NB4 (cell line): Measurements from ENCODE around the gene TRIM58.

ENCODE experiments used
- DNase-seq: peaks from one replicate; pipeline ENCODE4 v3.0.0; 2010; ENCODE audit warnings: low read depth
- H3K4me3 ChIP-seq: one replicate; pipeline ENCODE4 v1.5.1; 2011; ENCODE audit warnings: mild to moderate bottlenecking, low read depth, low read length, moderate library complexity
- MYC ChIP-seq: IDR thresholded peaks from 2 replicates; pipeline ENCODE4 v1.6.1; 2011; ENCODE audit warnings: low read depth, low read length
- POLR2A ChIP-seq: IDR thresholded peaks from 2 replicates; pipeline ENCODE4 v1.6.1; 2011; ENCODE audit warnings: mild to moderate bottlenecking; ENCODE audit not compliant: insufficient read length; ENCODE audit errors: extremely low read depth
- TF ChIP-seq, protein P1 (sequence below): IDR thresholded peaks from one replicate; pipeline ENCODE4 v1.5.1; 2012; ENCODE audit warnings: low read depth, low read length
- TF ChIP-seq, protein P2 (sequence below): IDR thresholded peaks from 2 replicates; pipeline ENCODE4 v1.6.1; 2011; ENCODE audit warnings: low read depth, low read length

TRIM58 gene

DNA sequence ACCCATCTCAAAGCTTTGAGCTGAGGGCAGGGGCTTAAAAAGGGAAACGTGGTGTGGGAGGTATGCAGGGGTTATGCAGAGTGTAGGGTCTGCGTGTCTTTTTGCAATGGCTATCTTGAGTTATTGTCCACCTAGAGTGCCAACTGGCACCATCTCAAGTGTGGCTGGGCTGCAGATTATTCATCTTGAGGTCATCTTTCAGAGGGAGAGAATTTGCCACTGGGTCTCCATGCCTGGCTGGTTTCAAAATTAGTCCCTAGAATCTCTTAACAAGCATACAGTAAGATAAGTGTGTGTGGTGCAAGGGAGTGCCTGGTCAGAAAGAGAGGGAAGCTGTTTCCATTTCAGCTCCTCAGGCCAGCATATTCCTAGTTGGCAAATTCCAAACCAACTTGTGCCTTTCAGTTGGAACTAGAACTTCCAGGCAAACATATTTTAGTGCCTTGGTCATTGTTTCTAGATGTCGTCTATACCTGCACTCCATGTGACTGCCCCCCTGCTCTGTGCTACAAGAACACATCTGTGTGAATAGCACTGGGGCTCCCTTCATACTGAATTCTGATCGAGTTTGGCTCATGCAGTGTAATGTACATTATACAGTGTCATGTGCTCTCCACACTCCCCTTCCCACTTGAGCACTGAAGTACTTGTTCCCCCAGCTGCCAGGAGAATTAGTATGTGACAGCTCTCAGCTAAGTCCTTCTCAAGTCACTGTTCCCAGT is 58.1 kb downstream of the TRIM58 start:
- no peak for DNase-seq
- H3K4me3 ChIP-seq: no peak overlapping the region
- TF ChIP-seq POLR2A: no peak
- TF ChIP-seq MYC: no peak
- TF ChIP-seq, protein P1, sequence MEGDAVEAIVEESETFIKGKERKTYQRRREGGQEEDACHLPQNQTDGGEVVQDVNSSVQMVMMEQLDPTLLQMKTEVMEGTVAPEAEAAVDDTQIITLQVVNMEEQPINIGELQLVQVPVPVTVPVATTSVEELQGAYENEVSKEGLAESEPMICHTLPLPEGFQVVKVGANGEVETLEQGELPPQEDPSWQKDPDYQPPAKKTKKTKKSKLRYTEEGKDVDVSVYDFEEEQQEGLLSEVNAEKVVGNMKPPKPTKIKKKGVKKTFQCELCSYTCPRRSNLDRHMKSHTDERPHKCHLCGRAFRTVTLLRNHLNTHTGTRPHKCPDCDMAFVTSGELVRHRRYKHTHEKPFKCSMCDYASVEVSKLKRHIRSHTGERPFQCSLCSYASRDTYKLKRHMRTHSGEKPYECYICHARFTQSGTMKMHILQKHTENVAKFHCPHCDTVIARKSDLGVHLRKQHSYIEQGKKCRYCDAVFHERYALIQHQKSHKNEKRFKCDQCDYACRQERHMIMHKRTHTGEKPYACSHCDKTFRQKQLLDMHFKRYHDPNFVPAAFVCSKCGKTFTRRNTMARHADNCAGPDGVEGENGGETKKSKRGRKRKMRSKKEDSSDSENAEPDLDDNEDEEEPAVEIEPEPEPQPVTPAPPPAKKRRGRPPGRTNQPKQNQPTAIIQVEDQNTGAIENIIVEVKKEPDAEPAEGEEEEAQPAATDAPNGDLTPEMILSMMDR: no peak
- TF ChIP-seq, protein P2, sequence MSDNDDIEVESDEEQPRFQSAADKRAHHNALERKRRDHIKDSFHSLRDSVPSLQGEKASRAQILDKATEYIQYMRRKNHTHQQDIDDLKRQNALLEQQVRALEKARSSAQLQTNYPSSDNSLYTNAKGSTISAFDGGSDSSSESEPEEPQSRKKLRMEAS: no peak

DNA sequence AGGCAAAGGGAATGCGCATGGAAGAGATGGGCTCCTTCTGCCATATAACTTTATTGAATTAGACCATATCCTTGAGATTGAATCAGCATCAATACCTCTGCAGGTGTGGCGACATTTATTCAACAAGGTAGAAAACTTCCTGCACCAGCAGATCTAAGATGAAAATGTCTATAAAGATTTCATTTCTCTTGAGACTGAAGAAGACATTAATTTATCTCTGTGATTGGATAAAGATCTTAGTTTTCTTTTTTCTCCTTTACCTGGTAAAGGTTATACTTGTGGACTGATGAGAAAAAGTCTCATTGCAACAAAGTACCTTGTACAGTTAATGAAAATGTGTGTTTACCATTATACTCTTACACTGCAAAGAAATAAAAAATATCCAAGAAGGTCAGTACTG is 63.0 kb downstream of the TRIM58 start, which contains the start of gene OR2T8:
OR2T8 (plus strand) TSS at position 301 of the 400 bp plus-strand sequence. CDS start 766 bp downstream, outside the sequence.
- no peak for DNase-seq
- no peak for TF ChIP-seq MYC
- TF ChIP-seq, protein P1: no peak
- TF ChIP-seq, protein P2: no peak
- TF ChIP-seq POLR2A: no peak
- no peak within 1 kb of the TSS for H3K4me3 ChIP-seq

DNA sequence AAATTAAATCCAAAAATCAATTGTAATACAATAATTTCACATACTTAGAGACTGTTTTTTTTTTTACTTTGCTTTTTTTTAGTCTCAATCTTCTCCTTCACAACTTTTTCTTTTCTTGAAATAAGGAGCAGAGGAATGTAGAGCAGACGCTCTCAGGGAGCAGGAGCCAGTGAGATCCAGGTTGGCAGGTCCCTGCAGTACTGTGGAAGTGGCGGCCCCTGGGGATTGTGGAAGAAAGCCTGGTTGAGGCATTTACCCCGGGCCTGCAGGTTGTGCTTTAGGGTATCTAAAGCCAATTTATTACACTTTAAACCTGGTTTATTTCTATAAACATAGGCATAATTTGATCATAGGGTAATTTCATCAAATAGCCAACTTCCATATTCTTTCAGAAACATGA is 67.0 kb downstream of the TRIM58 start:
- H3K4me3 ChIP-seq: no peak overlapping the region
- TF ChIP-seq, protein P2: no peak
- TF ChIP-seq POLR2A: no peak
- TF ChIP-seq, protein P1: no peak
- TF ChIP-seq MYC: no peak
- DNase-seq: no peak

DNA sequence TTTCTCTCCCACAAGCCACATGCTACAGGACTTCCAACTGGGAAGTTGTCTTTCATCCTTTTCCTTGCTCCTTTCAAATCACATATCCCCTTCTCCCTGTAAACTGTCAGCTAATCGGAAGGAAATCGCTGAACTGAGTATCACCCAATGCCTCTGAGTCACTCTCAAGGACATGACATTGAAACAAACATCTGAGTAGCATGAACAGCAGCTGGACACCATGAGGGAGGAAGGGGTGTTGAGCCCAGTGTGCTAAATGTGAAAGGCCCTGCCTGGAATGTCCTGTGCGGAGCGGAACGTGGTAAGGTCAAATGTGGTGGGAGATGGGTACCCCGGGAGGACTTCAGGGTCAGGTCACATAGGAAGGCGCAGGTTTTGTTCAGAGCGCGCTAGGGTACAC is 67.9 kb downstream of the TRIM58 start, which contains the start of gene OR2AJ1:
OR2AJ1 (plus strand) TSS at position 22 of the 400 bp plus-strand sequence. CDS start 8,880 bp downstream, outside the sequence.
- H3K4me3 ChIP-seq: no peak within 1 kb of the TSS
- TF ChIP-seq MYC: no peak
- TF ChIP-seq, protein P1: no peak
- no peak for TF ChIP-seq POLR2A
- TF ChIP-seq, protein P2: no peak
- DNase-seq: no peak
